Fibroblast of the aortic adventitia (primary cell): ENCODE data around the gene CTDP1. TPM values are rescaled to one million over a fixed set of nuclear protein-coding genes. Genes with fewer than 3 reads are reported as not detected.

Experiments
- DNase-seq: peaks from one replicate; pipeline ENCODE4 v3.0.0-alpha.2; 2010; ENCODE audit warnings: low read depth
- H3K4me3 ChIP-seq: 2 replicates; pipeline ENCODE4 v1.5.1; 2011; ENCODE audit warnings: low read depth, mild to moderate bottlenecking, control low read depth, low read length, moderate library complexity
- total RNA-seq: library from RNA; depleted of rRNA; stranded (reverse); fragments of >200 nt; gene quantifications from 2 replicates; pipeline ENCODE4 v1.2.3, GENCODE V29; 2012; ENCODE audit warnings: low replicate concordance
- TF ChIP-seq, protein P1 (sequence below): IDR thresholded peaks from 2 replicates; pipeline ENCODE4 v1.5.1; 2011; ENCODE audit warnings: mild to moderate bottlenecking, low read length, control low read depth, inconsistent platforms; ENCODE audit not compliant: insufficient read depth

The CTDP1 gene
- total RNA-seq, 1 donor: 14.1 TPM

DNA sequence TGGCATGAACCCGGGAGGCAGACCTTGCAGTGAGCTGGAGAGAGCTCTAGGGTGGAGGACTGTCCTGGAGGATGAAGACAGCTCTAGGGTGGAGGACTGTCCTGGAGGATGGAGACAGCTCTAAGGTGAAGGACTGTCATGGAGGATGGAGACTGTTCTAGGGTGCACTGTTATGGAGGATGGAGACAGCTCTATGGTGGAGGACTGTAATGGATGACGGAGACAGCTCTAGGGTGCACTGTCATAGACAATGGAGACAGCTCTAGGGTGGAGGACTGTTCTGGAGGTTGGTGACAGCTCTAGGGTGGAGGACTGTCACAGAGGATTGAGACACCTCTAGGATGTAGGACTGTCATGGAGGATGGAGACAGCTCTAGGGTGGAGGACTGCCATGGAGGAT lies 97.1 kb downstream of the CTDP1 start:
- no peak for DNase-seq
- TF ChIP-seq, protein P1, sequence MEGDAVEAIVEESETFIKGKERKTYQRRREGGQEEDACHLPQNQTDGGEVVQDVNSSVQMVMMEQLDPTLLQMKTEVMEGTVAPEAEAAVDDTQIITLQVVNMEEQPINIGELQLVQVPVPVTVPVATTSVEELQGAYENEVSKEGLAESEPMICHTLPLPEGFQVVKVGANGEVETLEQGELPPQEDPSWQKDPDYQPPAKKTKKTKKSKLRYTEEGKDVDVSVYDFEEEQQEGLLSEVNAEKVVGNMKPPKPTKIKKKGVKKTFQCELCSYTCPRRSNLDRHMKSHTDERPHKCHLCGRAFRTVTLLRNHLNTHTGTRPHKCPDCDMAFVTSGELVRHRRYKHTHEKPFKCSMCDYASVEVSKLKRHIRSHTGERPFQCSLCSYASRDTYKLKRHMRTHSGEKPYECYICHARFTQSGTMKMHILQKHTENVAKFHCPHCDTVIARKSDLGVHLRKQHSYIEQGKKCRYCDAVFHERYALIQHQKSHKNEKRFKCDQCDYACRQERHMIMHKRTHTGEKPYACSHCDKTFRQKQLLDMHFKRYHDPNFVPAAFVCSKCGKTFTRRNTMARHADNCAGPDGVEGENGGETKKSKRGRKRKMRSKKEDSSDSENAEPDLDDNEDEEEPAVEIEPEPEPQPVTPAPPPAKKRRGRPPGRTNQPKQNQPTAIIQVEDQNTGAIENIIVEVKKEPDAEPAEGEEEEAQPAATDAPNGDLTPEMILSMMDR: no peak
- H3K4me3 ChIP-seq: no peak overlapping the region

DNA sequence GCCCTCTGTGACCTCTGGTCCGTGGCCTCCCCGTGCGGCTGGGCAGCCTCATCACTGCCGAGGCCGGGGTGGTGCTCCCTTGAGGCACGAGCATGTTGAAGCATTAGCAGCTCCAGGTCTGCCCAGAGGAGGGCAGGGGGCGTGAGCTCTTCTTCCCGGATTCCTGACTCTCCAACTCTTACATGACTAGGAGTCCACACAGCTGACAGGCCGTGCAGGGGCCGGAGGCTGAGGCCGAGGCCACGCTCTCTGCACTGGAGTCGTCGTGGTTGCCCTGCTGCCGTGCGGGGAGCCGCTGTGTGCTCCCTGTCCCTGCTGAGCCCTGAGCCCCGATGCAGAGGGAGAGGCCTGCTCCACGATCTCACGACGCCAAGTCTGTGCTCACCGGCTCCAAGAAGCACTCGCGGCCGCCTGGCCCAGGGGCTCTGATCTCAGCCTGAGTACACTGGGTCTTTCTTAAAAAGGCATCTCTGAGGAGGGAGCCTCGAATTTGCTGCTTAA lies 98.7 kb downstream of the CTDP1 start:
- no peak overlapping the region for H3K4me3 ChIP-seq
- TF ChIP-seq, protein P1: no peak
- DNase-seq: no peak

DNA sequence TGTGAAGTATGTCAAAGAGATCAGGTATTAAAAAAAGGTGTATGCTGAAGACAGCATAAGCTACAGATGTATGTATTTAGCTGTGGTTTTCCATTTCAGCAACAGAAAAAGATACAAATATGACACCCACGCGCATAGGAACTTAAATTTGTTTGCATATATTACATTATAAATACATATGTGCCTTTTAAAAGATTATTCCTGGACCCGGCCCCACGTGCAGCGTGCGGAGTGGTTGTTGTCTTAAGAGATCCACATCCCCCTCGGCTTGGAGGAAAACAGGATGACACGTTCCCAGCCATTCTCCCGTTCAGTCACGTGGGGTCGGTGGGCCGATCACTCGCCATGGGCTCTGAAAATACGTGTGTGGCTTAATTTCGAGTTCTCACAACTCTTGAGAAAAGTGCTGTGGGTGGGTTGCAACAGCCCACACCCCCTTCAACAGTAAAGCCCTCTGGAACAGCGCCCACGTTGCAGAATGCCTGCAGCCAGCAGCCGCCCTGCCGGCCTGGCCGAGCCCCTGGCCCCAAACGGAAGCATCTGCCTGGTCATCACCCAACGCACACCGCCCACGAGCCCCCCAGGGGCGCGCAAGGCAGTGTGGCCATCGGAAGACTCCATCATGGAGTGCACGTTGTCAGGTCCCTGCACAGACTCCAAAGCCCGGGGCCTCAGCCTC lies 99.6 kb downstream of the CTDP1 start:
- DNase-seq: no peak
- TF ChIP-seq, protein P1: no peak

DNA sequence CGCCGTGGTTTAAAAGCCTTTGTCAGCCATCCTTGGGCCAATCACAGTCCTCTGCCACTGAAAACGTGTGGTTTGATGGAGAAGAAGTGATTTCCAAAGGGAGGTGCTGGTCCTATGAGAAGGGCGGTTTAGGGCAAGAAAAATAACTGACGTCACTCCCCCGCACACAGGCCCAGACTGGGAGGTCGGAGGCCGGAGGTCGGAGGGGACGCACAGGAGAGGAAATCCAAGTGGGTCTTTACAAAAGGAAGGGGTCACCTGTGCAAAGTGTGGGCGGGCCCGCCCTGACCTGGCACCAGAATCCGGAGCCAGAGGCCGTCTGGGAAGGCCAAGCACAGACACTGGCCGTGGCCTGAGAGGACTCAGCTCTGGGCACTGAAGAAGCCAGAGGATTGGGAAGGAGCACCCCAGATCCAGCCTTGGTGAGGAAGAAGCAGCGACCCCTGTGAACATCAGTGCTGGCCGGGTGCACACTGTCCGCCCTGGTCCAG lies 100.1 kb downstream of the CTDP1 start:
- DNase-seq: no peak
- no peak overlapping the region for H3K4me3 ChIP-seq
- TF ChIP-seq, protein P1: no peak

More for the DNA sequence above, 99.6 kb downstream of the CTDP1 start:
- no peak overlapping the region for H3K4me3 ChIP-seq

DNA sequence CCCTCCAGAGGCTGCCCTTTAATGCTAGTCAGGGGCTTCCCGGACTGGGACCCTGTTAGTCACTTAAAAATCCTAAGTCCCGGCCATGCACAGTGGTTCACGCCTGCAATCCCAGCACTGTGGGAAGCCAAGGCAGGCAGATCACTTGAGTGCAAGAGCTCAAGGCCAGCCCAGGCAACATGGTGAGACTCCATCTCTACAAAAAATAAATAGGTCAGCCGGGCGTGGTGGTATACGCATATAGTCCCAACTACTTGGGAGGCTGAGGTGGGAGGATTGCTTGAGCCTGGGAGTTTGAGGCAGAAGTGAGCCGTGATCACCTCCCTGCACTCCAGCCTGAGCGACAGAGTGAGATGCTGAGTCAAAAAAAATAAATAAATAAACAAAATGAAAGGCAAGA lies 100.9 kb downstream of the CTDP1 start:
- no peak overlapping the region for H3K4me3 ChIP-seq
- no peak for DNase-seq

DNA sequence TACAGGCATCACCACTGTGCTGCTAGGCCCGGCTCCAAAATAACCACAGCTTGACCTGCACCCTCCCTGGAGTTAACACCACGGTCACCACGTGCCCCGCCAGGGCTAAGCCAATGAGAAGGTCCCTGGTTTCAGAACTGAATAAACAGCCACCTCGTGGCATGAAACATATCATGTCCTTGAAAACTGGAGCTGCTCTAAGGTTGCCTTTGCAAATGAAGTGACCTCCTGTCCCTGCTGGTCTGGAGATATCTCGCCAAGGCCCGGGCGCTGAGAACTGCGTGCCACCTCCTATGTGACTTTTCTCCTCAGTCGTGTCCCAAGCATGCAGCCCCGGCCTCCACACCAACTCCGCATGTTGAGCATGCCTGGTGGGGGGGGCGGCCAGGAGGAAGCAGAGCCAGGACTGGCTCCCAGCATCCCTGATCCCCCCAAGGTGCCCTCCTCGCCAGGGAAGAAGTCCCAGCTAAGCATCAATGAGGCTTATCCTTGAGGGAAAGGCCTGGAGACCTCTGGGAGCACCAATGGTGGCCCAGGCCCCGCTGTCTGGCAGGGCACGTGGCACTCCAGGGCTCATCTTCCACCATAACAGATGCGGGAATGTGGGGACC lies 101.8 kb downstream of the CTDP1 start:
- TF ChIP-seq, protein P1: no peak
- DNase-seq: no peak
- no peak overlapping the region for H3K4me3 ChIP-seq

More for the DNA sequence above, 100.9 kb downstream of the CTDP1 start:
- TF ChIP-seq, protein P1: no peak
